Spleen (tissue), 11 donors: ENCODE results near the gene KLB. TPM values are rescaled to one million over a fixed set of nuclear protein-coding genes. Genes with fewer than 3 reads are reported as not detected.

Experiments used
- DNase-seq: peaks from one replicate; pipeline ENCODE4 v3.0.0-alpha.2; 2020
- H3K27ac ChIP-seq, 8 donors: fragments of 200-600 bp; sonication (generic) in 7 of 8; 1 replicate in 4 of 8; 2 replicates in 4 of 8; pipeline versions ENCODE4 v1.5.0 to v1.8.0; 2016 to 2021; ENCODE audit warnings: inconsistent platforms in 4 of 8, mild to moderate bottlenecking in 4 of 8, moderate library complexity in 1 of 8
- H3K27me3 ChIP-seq, 7 donors: fragments of 200-600 bp; sonication (generic) in 6 of 7; replicated peaks in 1 of 7; 1 replicate in 4 of 7; 2 replicates in 3 of 7; pipeline versions ENCODE4 v1.5.0 to v1.8.0; 2016 to 2021; ENCODE audit warnings: inconsistent platforms in 3 of 7, mild to moderate bottlenecking in 1 of 7
- H3K36me3 ChIP-seq, 6 donors: fragments of 200-600 bp; sonication (generic) in 5 of 6; 1 replicate in 4 of 6; 2 replicates in 2 of 6; pipeline versions ENCODE4 v1.5.0 to v1.8.0; 2016 to 2021; ENCODE audit warnings: inconsistent platforms in 2 of 6
- H3K4me1 ChIP-seq, 6 donors: fragments of 200-600 bp; sonication (generic) in 5 of 6; 1 replicate in 3 of 6; 2 replicates in 3 of 6; pipeline versions ENCODE4 v1.5.0 to v1.8.0; 2016 to 2021; ENCODE audit warnings: inconsistent platforms in 3 of 6
- H3K4me3 ChIP-seq, 8 donors: fragments of 200-600 bp; sonication (generic) in 7 of 8; 1 replicate in 4 of 8; 2 replicates in 4 of 8; pipeline versions ENCODE4 v1.5.0 to v1.8.0; 2016 to 2021; ENCODE audit warnings: inconsistent platforms in 4 of 8, mild to moderate bottlenecking in 4 of 8, moderate library complexity in 2 of 8
- H3K9me3 ChIP-seq, 8 donors: fragments of 200-600 bp; sonication (generic) in 7 of 8; 1 replicate in 4 of 8; 2 replicates in 4 of 8; pipeline versions ENCODE4 v1.5.0 to v1.8.0; 2016 to 2021; ENCODE audit warnings: inconsistent platforms in 4 of 8
- POLR2A ChIP-seq, 3 donors: fragments of 450-650 bp; IDR thresholded peaks; one replicate each; pipeline ENCODE4 v1.5.1; 2017; ENCODE audit warnings: antibody characterized with exemption in 3 of 3, mild to moderate bottlenecking in 1 of 3
- POLR2AphosphoS5 ChIP-seq, 3 donors: sonication (generic); formaldehyde crosslinking; IDR thresholded peaks; one replicate each; pipeline ENCODE4 v1.5.1; 2017; ENCODE audit warnings: antibody characterized with exemption in 3 of 3
- WGBS, 5 donors: extraction: QIAGEN DNeasy Blood & Tissue Kit in 3 of 5; methylation state at CpG; one replicate each; pipeline versions ENCODE4 v1.1.5 to v1.1.7; 2013 to 2018; 5-methylcytosine and 5-hydroxymethylcytosine counted together
- intact Hi-C: fragments of 100-400 bp; cut with DNase I; formaldehyde crosslinking; loops from one replicate; pipeline ENCODE4 v1.15.0; 2023; ENCODE audit warnings: low total_unique reads
- polyA plus RNA-seq, 3 donors: library from polyadenylated mRNA; stranded (reverse); fragments of 200-250 nt; gene quantifications; one replicate each; pipeline ENCODE4 v1.2.1, GENCODE V29; 2013
- total RNA-seq, 7 donors: library from RNA; depleted of rRNA in 3 of 7; stranded (reverse); fragments of >200 nt in 3 of 7; fragmentation: NEBNext Ultra II Directional in 4 of 7; extraction: Animal tissue kit (Norgen Biotek cat#: 25700) in 4 of 7; gene quantifications; one replicate each; pipeline versions ENCODE4 v1.1.0 to v1.2.1, GENCODE V29; 2016 to 2021
- TF ChIP-seq, protein P1 (sequence below), 11 experiments: fragments of 200-600 bp in 7 of 11; fragments of 450-650 bp in 4 of 11; sonication (generic) in 4 of 11; IDR thresholded peaks in 8 of 11; conservative IDR thresholded peaks in 3 of 11; 1 replicate in 7 of 11; 2 replicates in 4 of 11; pipeline versions ENCODE4 v1.4.0 to v1.8.0; 2016 to 2021; ENCODE audit warnings: antibody characterized with exemption in 11 of 11, inconsistent platforms in 4 of 11, mild to moderate bottlenecking in 1 of 11
- donor health status: healthy with polysubstance abuse.
- donor health status: DM: no; HTN: no; CAD: no; lungs with moderate emphysema.
- donor health status: DM: no; HTN: no; CAD: no.
- donor health status: Bipolar disorder and iron deficiency.
- donor health status: healthy.
- donor health status: DM: no; HTN: no; CAD: no.
- donor health status: DM: yes; HTN: yes; CAD: no.

KLB gene
- total and polyA plus RNA-seq, 10 donors: 0.03 TPM; not detected in 9

DNA sequence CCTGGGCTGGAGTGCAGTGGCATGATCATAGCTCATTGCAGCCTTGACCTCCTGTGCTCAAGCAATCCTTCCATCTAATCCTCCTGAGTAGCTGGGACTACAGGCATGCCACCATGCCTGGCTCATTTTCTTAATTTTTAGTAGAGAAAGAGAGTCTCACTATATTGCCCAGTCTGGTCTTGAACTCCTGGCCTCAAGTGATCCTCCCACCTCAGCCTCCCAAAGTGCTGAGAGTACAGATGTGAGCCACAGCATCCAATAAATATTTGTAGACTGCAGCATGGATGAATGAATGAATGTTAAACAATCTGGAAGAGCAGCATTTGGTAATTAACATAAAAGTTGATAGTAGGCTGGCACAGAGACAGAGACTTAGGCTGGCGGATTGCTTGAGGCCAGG, 20.0 kb downstream of the KLB start:
- 86 to 100% (median 95%) methylated on average over 1 of the region's 1 CpG for WGBS, 5 donors
- no peak for TF ChIP-seq POLR2A (IDR thresholded peaks at IDR 0.05)
- TF ChIP-seq, protein P1, sequence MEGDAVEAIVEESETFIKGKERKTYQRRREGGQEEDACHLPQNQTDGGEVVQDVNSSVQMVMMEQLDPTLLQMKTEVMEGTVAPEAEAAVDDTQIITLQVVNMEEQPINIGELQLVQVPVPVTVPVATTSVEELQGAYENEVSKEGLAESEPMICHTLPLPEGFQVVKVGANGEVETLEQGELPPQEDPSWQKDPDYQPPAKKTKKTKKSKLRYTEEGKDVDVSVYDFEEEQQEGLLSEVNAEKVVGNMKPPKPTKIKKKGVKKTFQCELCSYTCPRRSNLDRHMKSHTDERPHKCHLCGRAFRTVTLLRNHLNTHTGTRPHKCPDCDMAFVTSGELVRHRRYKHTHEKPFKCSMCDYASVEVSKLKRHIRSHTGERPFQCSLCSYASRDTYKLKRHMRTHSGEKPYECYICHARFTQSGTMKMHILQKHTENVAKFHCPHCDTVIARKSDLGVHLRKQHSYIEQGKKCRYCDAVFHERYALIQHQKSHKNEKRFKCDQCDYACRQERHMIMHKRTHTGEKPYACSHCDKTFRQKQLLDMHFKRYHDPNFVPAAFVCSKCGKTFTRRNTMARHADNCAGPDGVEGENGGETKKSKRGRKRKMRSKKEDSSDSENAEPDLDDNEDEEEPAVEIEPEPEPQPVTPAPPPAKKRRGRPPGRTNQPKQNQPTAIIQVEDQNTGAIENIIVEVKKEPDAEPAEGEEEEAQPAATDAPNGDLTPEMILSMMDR (IDR thresholded peaks at IDR 0.05 in 8 of 11, conservative IDR thresholded peaks at IDR 0.05 in 3 of 11): no peak
- no peak for TF ChIP-seq POLR2AphosphoS5 (IDR thresholded peaks at IDR 0.05)
- no peaks in the 10 kb centered on the region for H3K36me3 ChIP-seq
- no peak overlapping the region for H3K4me3 ChIP-seq
- H3K27me3 ChIP-seq: no peaks in the 10 kb centered on the region
- H3K9me3 ChIP-seq: no peaks in the 10 kb centered on the region
- no peak for DNase-seq
- H3K27ac ChIP-seq: no peak overlapping the region
- intact Hi-C loops: no loop called here
- no peaks in the 10 kb centered on the region for H3K4me1 ChIP-seq

DNA sequence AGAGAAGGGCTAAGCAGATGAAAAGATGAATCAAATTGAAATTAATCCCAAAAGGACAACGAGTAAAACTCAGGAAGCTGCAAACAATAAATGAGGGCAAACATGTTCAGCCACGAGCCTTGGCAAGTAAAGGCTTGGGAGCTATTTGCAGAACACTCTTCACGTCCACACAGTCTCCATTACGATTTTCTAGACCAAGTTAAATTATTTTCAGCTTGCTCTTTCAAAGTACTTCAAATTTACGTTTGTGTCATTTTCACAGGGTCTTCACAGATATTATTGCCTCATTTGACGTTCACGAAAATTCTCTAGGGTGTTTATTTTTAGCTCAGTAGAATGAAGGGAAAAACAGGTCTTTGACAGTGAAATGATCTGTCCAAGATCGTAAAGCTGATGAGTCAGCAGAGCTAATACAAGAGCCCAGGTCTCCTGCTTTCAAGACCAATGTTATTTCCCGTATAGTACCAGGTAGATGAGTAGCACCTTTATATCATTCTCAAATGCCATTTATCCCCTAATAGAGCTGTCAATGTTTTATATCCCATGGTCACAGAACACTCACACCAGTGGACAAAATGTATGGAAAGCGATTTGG, 20.9 kb downstream of the KLB start:
- H3K36me3 ChIP-seq: no peaks in the 10 kb centered on the region
- TF ChIP-seq, protein P1 (IDR thresholded peaks at IDR 0.05 in 8 of 11, conservative IDR thresholded peaks at IDR 0.05 in 3 of 11): no peak
- TF ChIP-seq POLR2AphosphoS5 (IDR thresholded peaks at IDR 0.05) (no peak), POLR2A (IDR thresholded peaks at IDR 0.05) (no peak)
- intact Hi-C loops: no loop called here
- no peak overlapping the region for H3K4me3 ChIP-seq
- H3K27me3 ChIP-seq: no peaks in the 10 kb centered on the region
- 78 to 83% (median 79%) methylated on average over 10 of the region's 10 CpGs for WGBS, 5 donors
- H3K4me1 ChIP-seq: no peaks in the 10 kb centered on the region
- no peak for DNase-seq
- no peak overlapping the region for H3K27ac ChIP-seq
- H3K9me3 ChIP-seq: no peaks in the 10 kb centered on the region

DNA sequence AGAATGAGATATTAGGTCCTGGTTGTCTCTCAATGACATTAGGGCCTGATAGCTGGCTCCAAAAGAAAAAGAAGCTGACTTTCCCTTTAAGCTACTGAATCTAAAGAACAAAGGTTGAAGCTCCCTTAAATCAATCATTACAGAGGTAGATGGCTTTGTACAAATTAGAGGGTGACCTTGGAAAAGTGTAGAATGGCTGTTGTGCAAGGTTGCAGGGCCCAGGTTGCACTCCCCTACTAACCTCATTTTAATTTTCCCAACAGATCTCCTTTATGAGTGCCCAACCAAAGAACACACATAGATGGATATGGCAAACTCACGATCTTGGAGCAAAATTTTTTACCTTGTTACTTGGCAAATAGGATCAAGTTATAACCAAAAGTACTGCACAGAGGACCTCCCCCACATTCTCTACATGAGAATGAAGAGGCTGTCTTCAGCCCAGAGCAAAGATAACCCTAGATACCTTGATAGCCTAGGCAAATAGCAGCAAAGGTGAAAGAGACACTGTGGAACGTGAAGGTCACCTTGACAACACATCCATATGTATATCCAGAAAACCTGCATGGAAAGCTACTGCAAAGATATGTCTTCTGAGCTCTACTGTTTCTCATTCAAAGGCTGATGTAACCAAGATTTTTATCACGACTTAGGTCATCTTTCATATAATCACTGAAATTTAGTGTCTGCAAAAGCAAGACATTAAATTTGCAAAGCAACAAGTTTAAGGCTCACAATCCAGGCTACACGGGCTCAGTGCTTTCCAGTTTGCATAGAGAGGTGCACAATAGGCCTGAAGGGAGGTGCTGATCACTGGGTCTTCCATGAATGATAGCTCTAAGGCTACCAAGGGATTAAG, 23.0 kb downstream of the KLB start:
- Histone ChIP-seq H3K9me3 (no peaks in the 10 kb centered on the region), H3K27me3 (no peaks in the 10 kb centered on the region), H3K4me1 (no peaks in the 10 kb centered on the region), H3K4me3 (no peak overlapping the region), H3K36me3 (no peaks in the 10 kb centered on the region), H3K27ac (no peak overlapping the region)
- 77 to 92% (median 86%) methylated on average over 4 of the region's 4 CpGs for WGBS, 5 donors
- intact Hi-C loops: no loop called here
- no peak for DNase-seq
- TF ChIP-seq POLR2A (IDR thresholded peaks at IDR 0.05): no peak

DNA sequence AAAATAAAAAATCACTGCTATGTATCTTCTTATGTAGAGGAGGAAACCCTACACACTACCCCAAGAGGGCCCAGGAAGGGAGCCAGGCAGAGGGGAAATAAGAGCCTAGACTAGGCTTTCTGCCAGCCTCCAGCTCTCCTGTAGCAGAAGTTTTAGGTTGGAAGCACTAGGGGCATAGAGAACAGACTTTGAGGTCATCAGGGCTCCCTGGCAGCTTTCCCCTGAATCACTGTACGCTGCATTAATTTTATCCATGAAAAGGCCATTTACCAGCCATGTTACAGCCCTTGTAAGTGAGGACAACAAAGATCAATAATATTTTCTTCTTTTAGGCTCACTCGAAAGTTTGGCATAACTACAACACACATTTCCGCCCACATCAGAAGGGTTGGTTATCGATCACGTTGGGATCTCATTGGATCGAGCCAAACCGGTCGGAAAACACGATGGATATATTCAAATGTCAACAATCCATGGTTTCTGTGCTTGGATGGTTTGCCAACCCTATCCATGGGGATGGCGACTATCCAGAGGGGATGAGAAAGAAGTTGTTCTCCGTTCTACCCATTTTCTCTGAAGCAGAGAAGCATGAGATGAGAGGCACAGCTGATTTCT, 27.3 kb downstream of the KLB start:
- Histone ChIP-seq H3K9me3 (no peaks in the 10 kb centered on the region), H3K27me3 (no peaks in the 10 kb centered on the region), H3K27ac (no peak overlapping the region), H3K4me3 (no peak overlapping the region), H3K36me3 (no peaks in the 10 kb centered on the region), H3K4me1 (no peaks in the 10 kb centered on the region)
- 90 to 95% (median 92%) methylated on average over 11 of the region's 11 CpGs for WGBS, 5 donors
- intact Hi-C loops: no loop called here
- no peak for TF ChIP-seq POLR2AphosphoS5 (IDR thresholded peaks at IDR 0.05)
- TF ChIP-seq, protein P1 (IDR thresholded peaks at IDR 0.05 in 8 of 11, conservative IDR thresholded peaks at IDR 0.05 in 3 of 11): no peak
- TF ChIP-seq POLR2A (IDR thresholded peaks at IDR 0.05): no peak
- DNase-seq: no peak
